Mesenchymal stem cell (in vitro differentiated cells and primary cell): ENCODE data around the gene LUC7L2.
"Not testable (repeated sequence)": the region's sequence is repeated elsewhere in the genome, so short reads cannot be mapped to it uniquely, and the experiment has no call there.

Experiments
- DNase-seq: peaks from one replicate; pipeline ENCODE4 v3.0.0-alpha.2; 2013
- H2AFZ ChIP-seq: one replicate; pipeline ENCODE4 v1.6.1; 2013; ENCODE audit warnings: low read depth, mild to moderate bottlenecking, control low read depth, inconsistent platforms, low read length, moderate library complexity
- H2AK5ac ChIP-seq: 2 replicates; pipeline ENCODE4 v1.6.1; 2013; ENCODE audit warnings: low read length, moderate library complexity, mild to moderate bottlenecking, inconsistent platforms; ENCODE audit not compliant: severe bottlenecking
- H2BK120ac ChIP-seq: one replicate; pipeline ENCODE4 v1.6.1; 2013; ENCODE audit warnings: low read depth, mild to moderate bottlenecking, inconsistent platforms, low read length, moderate library complexity
- H2BK12ac ChIP-seq, 2 experiments: one replicate each; pipeline ENCODE4 v1.6.1; 2013; ENCODE audit warnings: inconsistent platforms in 2 of 2, low read length in 2 of 2, mild to moderate bottlenecking in 2 of 2, moderate library complexity in 2 of 2, control low read depth in 1 of 2
- H2BK15ac ChIP-seq: one replicate; pipeline ENCODE4 v1.6.1; 2013; ENCODE audit warnings: mild to moderate bottlenecking, low read depth, inconsistent platforms; ENCODE audit not compliant: poor library complexity, severe bottlenecking
- H2BK5ac ChIP-seq: 2 replicates; pipeline ENCODE4 v1.6.1; 2013; ENCODE audit warnings: low read depth, mild to moderate bottlenecking, low read length, control low read depth, inconsistent platforms; ENCODE audit not compliant: poor library complexity, severe bottlenecking
- H3K14ac ChIP-seq, 2 experiments: one replicate each; pipeline ENCODE4 v1.6.1; 2013; ENCODE audit warnings: inconsistent platforms in 2 of 2, low read length in 2 of 2, control low read depth in 1 of 2, mild to moderate bottlenecking in 1 of 2, moderate library complexity in 1 of 2
- H3K18ac ChIP-seq, 2 experiments: one replicate each; pipeline ENCODE4 v1.6.1; 2013; ENCODE audit warnings: inconsistent platforms in 2 of 2, low read length in 2 of 2, control low read depth in 1 of 2, low read depth in 1 of 2, mild to moderate bottlenecking in 1 of 2
- H3K23ac ChIP-seq, 2 experiments: one replicate each; pipeline ENCODE4 v1.6.1; 2013; ENCODE audit warnings: inconsistent platforms in 2 of 2, low read length in 2 of 2, mild to moderate bottlenecking in 2 of 2, moderate library complexity in 2 of 2, control low read depth in 1 of 2
- H3K27ac ChIP-seq: 2 replicates; pipeline ENCODE4 v1.5.1; 2013; ENCODE audit warnings: mild to moderate bottlenecking, moderate library complexity, low read length, control low read depth, inconsistent platforms; ENCODE audit not compliant: poor library complexity, severe bottlenecking
- H3K27me3 ChIP-seq, 2 experiments: 2 replicates each; pipeline versions ENCODE4 v1.6.1 to v1.7.0; 2013; ENCODE audit warnings: low read length in 2 of 2, mild to moderate bottlenecking in 2 of 2, moderate library complexity in 2 of 2, control low read depth in 1 of 2, inconsistent platforms in 1 of 2; ENCODE audit not compliant: control insufficient read depth in 1 of 2, insufficient read depth in 1 of 2
- H3K36me3 ChIP-seq, 2 experiments: 2 replicates each; pipeline versions ENCODE4 v1.6.1 to v1.7.0; 2013; ENCODE audit warnings: low read length in 2 of 2, control low read depth in 1 of 2, inconsistent platforms in 1 of 2, low read depth in 1 of 2, mild to moderate bottlenecking in 1 of 2; ENCODE audit not compliant: insufficient read depth in 2 of 2, control insufficient read depth in 1 of 2
- H3K4ac ChIP-seq, 2 experiments: one replicate each; pipeline ENCODE4 v1.6.1; 2013; ENCODE audit warnings: inconsistent platforms in 2 of 2, low read length in 2 of 2, mild to moderate bottlenecking in 2 of 2, moderate library complexity in 2 of 2, control low read depth in 1 of 2, low read depth in 1 of 2
- H3K4me1 ChIP-seq: 2 replicates; pipeline ENCODE4 v1.6.1; 2013; ENCODE audit warnings: low read depth, low read length, control low read depth; ENCODE audit not compliant: control insufficient read depth, insufficient read depth
- H3K4me2 ChIP-seq: 2 replicates; pipeline ENCODE4 v1.6.1; 2013; ENCODE audit warnings: low read length, mild to moderate bottlenecking, inconsistent platforms; ENCODE audit not compliant: poor library complexity, severe bottlenecking
- H3K4me3 ChIP-seq, 2 experiments: 2 replicates each; pipeline versions ENCODE4 v1.5.1 to v1.7.0; 2013; ENCODE audit warnings: low read length in 2 of 2, mild to moderate bottlenecking in 2 of 2, control low read depth in 1 of 2, low read depth in 1 of 2; ENCODE audit not compliant: insufficient read depth in 1 of 2
- H3K79me1 ChIP-seq: replicated peaks from 2 replicates; pipeline ENCODE4 v1.6.1; 2013; ENCODE audit warnings: mild to moderate bottlenecking, control low read depth, low read length, inconsistent platforms; ENCODE audit not compliant: poor library complexity, severe bottlenecking
- H3K9ac ChIP-seq: 2 replicates; pipeline ENCODE4 v1.7.0; 2013; ENCODE audit warnings: mild to moderate bottlenecking, low read length, moderate library complexity
- H3K9me3 ChIP-seq: 2 replicates; pipeline ENCODE4 v1.7.0; 2013; ENCODE audit warnings: mild to moderate bottlenecking, low read length; ENCODE audit not compliant: control insufficient read depth
- H4K8ac ChIP-seq: one replicate; pipeline ENCODE4 v1.6.1; 2013; ENCODE audit warnings: inconsistent platforms, mild to moderate bottlenecking, low read length, moderate library complexity
- H4K91ac ChIP-seq: one replicate; pipeline ENCODE4 v1.6.1; 2013; ENCODE audit warnings: mild to moderate bottlenecking, low read length, inconsistent platforms
- WGBS: methylation state at CpG from one replicate; pipeline ENCODE4 v1.1.7; 2013; ENCODE audit warnings: mixed read lengths; 5-methylcytosine and 5-hydroxymethylcytosine counted together

LUC7L2 gene

DNA sequence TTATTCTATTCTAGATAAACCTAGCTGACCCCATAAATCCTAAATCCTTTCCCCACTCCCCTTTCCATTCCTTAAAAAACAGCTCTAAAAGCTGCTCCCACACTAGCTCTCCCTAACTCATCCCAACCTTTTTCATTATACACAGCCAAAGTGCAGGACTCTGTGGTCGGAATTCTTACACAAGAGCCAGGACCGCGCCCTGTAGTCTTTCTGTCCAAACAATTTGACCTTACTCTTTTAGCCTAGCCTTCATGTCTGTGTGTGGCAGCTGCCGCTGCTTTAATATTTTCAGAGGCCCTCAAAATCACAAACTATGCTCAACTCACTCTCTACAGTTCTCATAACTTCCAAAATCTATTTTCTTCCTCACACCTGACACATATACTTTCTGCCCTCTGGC lies 104.8 kb downstream of the LUC7L2 start:
- not testable (repeated sequence) for H4K8ac ChIP-seq, H4K91ac ChIP-seq, H3K14ac ChIP-seq, H3K4me2 ChIP-seq, H3K79me1 ChIP-seq, H3K18ac ChIP-seq, H2BK12ac ChIP-seq, H3K27ac ChIP-seq, H3K36me3 ChIP-seq, H3K23ac ChIP-seq, H3K9ac ChIP-seq, H3K4me1 ChIP-seq, H2BK5ac ChIP-seq, H3K27me3 ChIP-seq, H2AFZ ChIP-seq, H3K4me3 ChIP-seq, H2BK15ac ChIP-seq, H3K9me3 ChIP-seq, DNase-seq, H3K4ac ChIP-seq, H2BK120ac ChIP-seq, H2AK5ac ChIP-seq
- WGBS, result 95% methylated on average over 4 of the region's 4 CpGs

DNA sequence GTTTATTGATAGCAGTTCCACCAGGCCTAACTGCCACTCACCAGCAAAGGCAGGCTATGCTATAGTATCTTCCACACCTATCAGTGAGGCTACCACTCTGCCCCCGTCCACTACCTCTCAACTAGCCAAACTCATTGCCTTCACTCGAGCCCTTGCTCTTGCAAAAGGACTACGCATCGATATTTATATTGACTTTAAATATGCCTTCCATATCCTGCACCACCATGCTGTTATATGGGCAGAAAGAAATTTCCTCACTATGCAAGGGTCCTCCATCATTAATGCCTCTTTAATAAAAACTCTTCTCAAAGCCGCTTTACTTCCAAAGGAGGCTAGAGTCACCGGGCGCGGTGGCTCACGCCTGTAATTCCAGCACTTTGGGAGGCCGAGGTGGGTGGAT lies 105.4 kb downstream of the LUC7L2 start:
- not testable (repeated sequence) for H3K79me1 ChIP-seq, H3K27me3 ChIP-seq, H2BK15ac ChIP-seq, H2BK5ac ChIP-seq, H3K23ac ChIP-seq, H3K4me1 ChIP-seq, H3K9ac ChIP-seq, H3K4me3 ChIP-seq, H3K4me2 ChIP-seq, H3K36me3 ChIP-seq, H3K18ac ChIP-seq, H2BK12ac ChIP-seq, H3K4ac ChIP-seq, H2AK5ac ChIP-seq, H3K9me3 ChIP-seq, H3K27ac ChIP-seq, H4K8ac ChIP-seq, H2AFZ ChIP-seq, H2BK120ac ChIP-seq, H4K91ac ChIP-seq, H3K14ac ChIP-seq, DNase-seq
- 90% methylated on average over 9 of the region's 10 CpGs for WGBS

DNA sequence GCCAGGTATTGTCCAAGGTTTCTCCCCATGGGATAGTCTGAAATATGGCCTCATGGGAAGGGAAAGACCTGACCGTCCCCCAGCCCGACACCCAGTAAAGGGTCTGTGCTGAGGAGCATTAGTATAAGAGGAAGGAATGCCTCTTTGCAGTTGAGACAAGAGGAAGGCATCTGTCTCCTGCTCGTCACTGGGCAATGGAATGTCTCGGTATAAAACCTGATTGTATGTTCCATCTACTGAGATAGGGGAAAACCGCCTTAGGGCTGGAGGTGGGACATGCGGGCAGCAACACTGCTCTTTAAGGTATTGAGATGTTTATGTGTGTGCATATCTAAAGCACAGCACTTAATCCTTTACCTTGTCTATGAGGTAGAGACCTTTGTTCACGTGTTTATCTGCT lies 108.0 kb downstream of the LUC7L2 start:
- H3K27me3 ChIP-seq, H2BK120ac ChIP-seq, H3K23ac ChIP-seq, H4K8ac ChIP-seq, H2BK5ac ChIP-seq, H3K27ac ChIP-seq, H3K4ac ChIP-seq, H4K91ac ChIP-seq, H3K4me3 ChIP-seq, H2AK5ac ChIP-seq, H2BK12ac ChIP-seq, H3K9me3 ChIP-seq, H3K4me2 ChIP-seq, H3K36me3 ChIP-seq, H3K9ac ChIP-seq, H2AFZ ChIP-seq, DNase-seq, H3K79me1 ChIP-seq, H3K14ac ChIP-seq, H3K18ac ChIP-seq, H2BK15ac ChIP-seq, H3K4me1 ChIP-seq: not testable (repeated sequence)
- WGBS, result 78% methylated on average over 5 of the region's 7 CpGs

DNA sequence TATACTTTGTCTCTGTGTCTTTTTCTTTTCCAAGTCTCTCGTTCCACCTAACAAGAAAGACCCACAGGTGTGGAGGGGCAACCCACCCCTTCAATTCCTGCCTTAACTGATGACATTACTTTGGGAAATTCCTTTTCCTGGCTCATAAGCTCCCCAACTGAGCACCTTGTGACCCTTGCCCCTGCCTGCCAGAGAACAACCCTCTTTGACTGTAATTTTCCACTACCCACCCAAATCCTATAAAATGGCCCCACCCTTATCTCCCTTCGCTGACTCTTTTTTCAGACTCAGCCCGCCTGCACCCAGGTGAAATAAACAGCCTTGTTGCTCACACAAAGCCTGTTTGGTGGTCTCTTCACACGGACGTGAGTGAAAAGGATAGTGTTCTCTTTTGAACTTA lies 108.6 kb downstream of the LUC7L2 start:
- not testable (repeated sequence) for DNase-seq, H3K14ac ChIP-seq, H3K4me3 ChIP-seq, H2BK12ac ChIP-seq, H3K4me2 ChIP-seq, H4K8ac ChIP-seq, H2BK5ac ChIP-seq, H3K27ac ChIP-seq, H3K4ac ChIP-seq, H3K9ac ChIP-seq, H2BK15ac ChIP-seq, H2AK5ac ChIP-seq, H3K9me3 ChIP-seq, H2AFZ ChIP-seq, H2BK120ac ChIP-seq, H3K23ac ChIP-seq, H3K36me3 ChIP-seq, H3K4me1 ChIP-seq, H3K27me3 ChIP-seq, H3K18ac ChIP-seq, H4K91ac ChIP-seq, H3K79me1 ChIP-seq
- WGBS, result 95% methylated on average over 3 of the region's 5 CpGs
